ENCODE results near the gene GZF1. TPM values are rescaled to one million over a fixed set of nuclear protein-coding genes. Genes with fewer than 3 reads are reported as not detected.
"Not testable (repeated sequence)": the region's sequence is repeated elsewhere in the genome, so short reads cannot be mapped to it uniquely, and the experiment has no call there.

Gene GZF1
- total and polyA plus RNA-seq, 2 donors from 2014 or later = 7.7 to 14.1 TPM

- Histone ChIP-seq H3K9ac (ENCODE audit: low read length in 3 of 3) (no peak overlapping the region), H3K4me1 (ENCODE audit: control insufficient read depth in 2 of 3, insufficient read depth in 2 of 3, low read depth in 1 of 3, low read length in 3 of 3) (peaks cover 0 to 7% (median 2%) of the 10 kb centered on the region in 3 donors), H3K4me3 (ENCODE audit: low read length in 3 of 3) (no peak overlapping the region), H3K27ac (ENCODE audit: low read depth in 2 of 2, low read length in 2 of 2) (no peak overlapping the region), H3K27me3 (ENCODE audit: control insufficient read depth, insufficient read depth, low read length) (no peaks in the 10 kb centered on the region), H3K36me3 (ENCODE audit: control insufficient read depth in 2 of 3, insufficient read depth in 3 of 3, low read length in 3 of 3) (no peaks in the 10 kb centered on the region), H3K9me3 (ENCODE audit: control insufficient read depth in 2 of 3, insufficient read depth in 1 of 3, low read length in 3 of 3) (no peaks in the 10 kb centered on the region)
- DNase-seq (no peak), FAIRE-seq (no peak)
- intact Hi-C loops (cut with DNase I) = loop anchor here (5.0 to 10.0 kb wide), 2 partner anchors 652 to 1000 kb away; no protein-coding TSS in a partner anchor
- TF ChIP-seq, protein P1, sequence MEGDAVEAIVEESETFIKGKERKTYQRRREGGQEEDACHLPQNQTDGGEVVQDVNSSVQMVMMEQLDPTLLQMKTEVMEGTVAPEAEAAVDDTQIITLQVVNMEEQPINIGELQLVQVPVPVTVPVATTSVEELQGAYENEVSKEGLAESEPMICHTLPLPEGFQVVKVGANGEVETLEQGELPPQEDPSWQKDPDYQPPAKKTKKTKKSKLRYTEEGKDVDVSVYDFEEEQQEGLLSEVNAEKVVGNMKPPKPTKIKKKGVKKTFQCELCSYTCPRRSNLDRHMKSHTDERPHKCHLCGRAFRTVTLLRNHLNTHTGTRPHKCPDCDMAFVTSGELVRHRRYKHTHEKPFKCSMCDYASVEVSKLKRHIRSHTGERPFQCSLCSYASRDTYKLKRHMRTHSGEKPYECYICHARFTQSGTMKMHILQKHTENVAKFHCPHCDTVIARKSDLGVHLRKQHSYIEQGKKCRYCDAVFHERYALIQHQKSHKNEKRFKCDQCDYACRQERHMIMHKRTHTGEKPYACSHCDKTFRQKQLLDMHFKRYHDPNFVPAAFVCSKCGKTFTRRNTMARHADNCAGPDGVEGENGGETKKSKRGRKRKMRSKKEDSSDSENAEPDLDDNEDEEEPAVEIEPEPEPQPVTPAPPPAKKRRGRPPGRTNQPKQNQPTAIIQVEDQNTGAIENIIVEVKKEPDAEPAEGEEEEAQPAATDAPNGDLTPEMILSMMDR (IDR thresholded peaks at IDR 0.05; ENCODE audit: borderline replicate concordance, extremely low read depth, insufficient read depth) = no peak
Measured at GRCh38 chr20:23344336-23344735, 17.6 kb upstream of the GZF1 start.

GRCh38 chr20:23346002-23346401 lies 16.0 kb upstream of the GZF1 start:
- no peak for DNase-seq
- Histone ChIP-seq H3K4me3 (ENCODE audit: low read length in 3 of 3) (no peak overlapping the region), H3K36me3 (ENCODE audit: control insufficient read depth in 2 of 3, insufficient read depth in 3 of 3, low read length in 3 of 3) (no peaks in the 10 kb centered on the region), H3K9me3 (ENCODE audit: control insufficient read depth in 2 of 3, insufficient read depth in 1 of 3, low read length in 3 of 3) (no peaks in the 10 kb centered on the region), H3K4me1 (ENCODE audit: control insufficient read depth in 2 of 3, insufficient read depth in 2 of 3, low read depth in 1 of 3, low read length in 3 of 3) (peaks cover 0 to 11% (median 3%) of the 10 kb centered on the region in 3 donors), H3K9ac (ENCODE audit: low read length in 3 of 3) (no peak overlapping the region), H3K27ac (ENCODE audit: low read depth in 2 of 2, low read length in 2 of 2) (no peak overlapping the region), H3K27me3 (ENCODE audit: control insufficient read depth, insufficient read depth, low read length) (no peaks in the 10 kb centered on the region)
- intact Hi-C loops (cut with DNase I) = loop anchor here (10.0 kb wide), 1 partner anchor 1001 kb away; no protein-coding TSS in a partner anchor
- TF ChIP-seq, protein P1 (IDR thresholded peaks at IDR 0.05; ENCODE audit: borderline replicate concordance, extremely low read depth, insufficient read depth) = no peak
- no peak for FAIRE-seq

DNA sequence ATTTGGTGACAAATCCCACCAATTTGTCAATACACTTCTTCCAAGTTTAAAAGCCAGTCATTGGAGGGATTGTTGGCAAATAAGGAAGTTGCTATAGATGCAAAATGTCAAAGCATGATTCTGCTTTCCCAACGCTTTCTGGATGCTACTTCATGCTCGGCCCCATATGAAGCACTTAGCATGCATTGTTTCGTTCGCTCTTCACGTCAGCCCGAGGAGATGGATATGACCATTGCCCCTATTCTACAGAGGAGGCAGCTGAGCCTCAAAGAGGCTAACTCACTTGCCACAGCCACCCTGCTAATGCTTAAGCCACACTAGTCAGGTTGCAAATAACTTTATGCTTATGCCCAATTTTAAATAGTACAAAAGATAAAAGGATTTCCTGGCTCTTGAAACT lies 14.2 kb upstream of the GZF1 start:
- no peaks in the 10 kb centered on the region for H3K36me3 ChIP-seq (ENCODE audit: control insufficient read depth in 2 of 3, insufficient read depth in 3 of 3, low read length in 3 of 3)
- H3K4me3 ChIP-seq (ENCODE audit: low read length in 3 of 3) = no peak overlapping the region
- no peak overlapping the region for H3K27ac ChIP-seq (ENCODE audit: low read depth in 2 of 2, low read length in 2 of 2)
- intact Hi-C loops (cut with DNase I) = loop anchor here (10.0 kb wide), 1 partner anchor 1003 kb away; no protein-coding TSS in a partner anchor
- peaks cover 0 to 19% (median 11%) of the 10 kb centered on the region in 3 donors for H3K4me1 ChIP-seq (ENCODE audit: control insufficient read depth in 2 of 3, insufficient read depth in 2 of 3, low read depth in 1 of 3, low read length in 3 of 3)
- H3K9ac ChIP-seq (ENCODE audit: low read length in 3 of 3) = no peak overlapping the region
- TF ChIP-seq, protein P1 (IDR thresholded peaks at IDR 0.05; ENCODE audit: borderline replicate concordance, extremely low read depth, insufficient read depth) = no peak
- H3K27me3 ChIP-seq (ENCODE audit: control insufficient read depth, insufficient read depth, low read length) = no peaks in the 10 kb centered on the region
- FAIRE-seq (no peak), DNase-seq (no peak)
- H3K9me3 ChIP-seq (ENCODE audit: control insufficient read depth in 2 of 3, insufficient read depth in 1 of 3, low read length in 3 of 3) = no peaks in the 10 kb centered on the region

DNA sequence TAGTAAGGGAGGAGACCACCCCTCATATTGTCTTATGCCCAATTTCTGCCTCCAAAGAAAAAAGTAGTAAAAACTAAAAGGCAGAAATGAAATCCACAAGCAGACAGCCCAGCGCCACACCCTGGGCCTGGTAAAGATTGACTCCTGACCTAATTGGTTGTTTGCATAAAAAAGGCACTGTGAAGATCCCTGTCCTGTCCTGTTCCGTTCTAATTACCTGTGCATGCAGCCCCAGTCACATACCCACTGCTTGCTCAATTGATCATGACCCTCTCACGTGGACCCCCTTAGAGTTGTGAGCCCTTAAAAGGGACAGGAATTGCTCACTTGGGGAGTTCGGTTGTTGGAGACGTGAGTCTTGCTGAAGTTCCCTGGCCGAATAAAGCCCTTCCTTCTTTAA lies 13.5 kb upstream of the GZF1 start:
- intact Hi-C loops (cut with DNase I) = loop anchor here (10.0 kb wide), 1 partner anchor 1004 kb away; no protein-coding TSS in a partner anchor
- H3K9me3 ChIP-seq (ENCODE audit: control insufficient read depth in 2 of 3, insufficient read depth in 1 of 3, low read length in 3 of 3); H3K4me3 ChIP-seq (ENCODE audit: low read length in 3 of 3); H3K27ac ChIP-seq (ENCODE audit: low read depth in 2 of 2, low read length in 2 of 2); H3K27me3 ChIP-seq (ENCODE audit: control insufficient read depth, insufficient read depth, low read length); H3K36me3 ChIP-seq (ENCODE audit: control insufficient read depth in 2 of 3, insufficient read depth in 3 of 3, low read length in 3 of 3); DNase-seq; FAIRE-seq: not testable (repeated sequence)
- Histone ChIP-seq H3K9ac (ENCODE audit: low read length in 3 of 3) (peak overlapping the region in 1 of 3 donors; percentile 97), H3K4me1 (ENCODE audit: control insufficient read depth in 2 of 3, insufficient read depth in 2 of 3, low read depth in 1 of 3, low read length in 3 of 3) (peaks cover 0 to 19% (median 11%) of the 10 kb centered on the region in 3 donors)

All from kidney (tissue), 14 donors.